Prostate gland (tissue), 2 donors: ENCODE data around the gene CCDC141. TPM values are rescaled to one million over a fixed set of nuclear protein-coding genes. Genes with fewer than 3 reads are reported as not detected.

Source experiments
- DNase-seq: peaks from one replicate; pipeline ENCODE4 v3.0.0-alpha.2; 2019; ENCODE audit warnings: low spot score
- H3K27ac ChIP-seq, 2 donors: fragments of 200-600 bp; sonication (generic); 2 replicates each; pipeline ENCODE4 v1.5.1; 2017 to 2019
- H3K27me3 ChIP-seq: fragments of 200-600 bp; sonication (generic); replicated peaks from 2 replicates; pipeline ENCODE4 v1.5.1; 2019; ENCODE audit not compliant: insufficient read depth
- H3K36me3 ChIP-seq, 2 donors: fragments of 200-600 bp; sonication (generic); 1 replicate in 1 of 2; 2 replicates in 1 of 2; pipeline versions ENCODE4 v1.5.1 to v1.8.1; 2017 to 2019
- H3K4me1 ChIP-seq: fragments of 200-600 bp; sonication (generic); replicated peaks from 2 replicates; pipeline ENCODE4 v1.5.1; 2019
- H3K4me3 ChIP-seq, 2 donors: fragments of 200-600 bp; sonication (generic); 2 replicates each; pipeline ENCODE4 v1.5.1; 2017 to 2019
- H3K9me3 ChIP-seq: fragments of 200-600 bp; sonication (generic); 2 replicates; pipeline ENCODE4 v1.5.1; 2017
- CTCF ChIP-seq, 4 experiments: fragments of 200-600 bp in 2 of 4; fragments of 450-650 bp in 2 of 4; sonication (generic) in 2 of 4; IDR thresholded peaks; 1 replicate in 3 of 4; 2 replicates in 1 of 4; pipeline ENCODE4 v1.5.1; 2016 to 2019; ENCODE audit warnings: antibody characterized with exemption in 4 of 4, mild to moderate bottlenecking in 2 of 4, moderate library complexity in 2 of 4
- POLR2A ChIP-seq: fragments of 450-650 bp; IDR thresholded peaks from one replicate; pipeline ENCODE4 v1.6.1; 2016; ENCODE audit warnings: antibody characterized with exemption, mild to moderate bottlenecking
- POLR2AphosphoS5 ChIP-seq: sonication (generic); formaldehyde crosslinking; IDR thresholded peaks from one replicate; pipeline ENCODE4 v1.6.1; 2017; ENCODE audit warnings: antibody characterized with exemption
- WGBS: methylation state at CpG from one replicate; pipeline ENCODE4 v1.1.5; 2018; 5-methylcytosine and 5-hydroxymethylcytosine counted together
- intact Hi-C: fragments of 100-400 bp; cut with DNase I; formaldehyde crosslinking; loops from one replicate; pipeline ENCODE4 v1.14.2; 2022
- total RNA-seq, 2 donors: library from RNA; depleted of rRNA; stranded (reverse); fragments of >200 nt; gene quantifications; one replicate each; pipeline ENCODE4 v1.1.0, GENCODE V29; 2016

Gene CCDC141
- total RNA-seq, 2 donors from 2014 or later = 0.32 to 8.6 TPM

DNA sequence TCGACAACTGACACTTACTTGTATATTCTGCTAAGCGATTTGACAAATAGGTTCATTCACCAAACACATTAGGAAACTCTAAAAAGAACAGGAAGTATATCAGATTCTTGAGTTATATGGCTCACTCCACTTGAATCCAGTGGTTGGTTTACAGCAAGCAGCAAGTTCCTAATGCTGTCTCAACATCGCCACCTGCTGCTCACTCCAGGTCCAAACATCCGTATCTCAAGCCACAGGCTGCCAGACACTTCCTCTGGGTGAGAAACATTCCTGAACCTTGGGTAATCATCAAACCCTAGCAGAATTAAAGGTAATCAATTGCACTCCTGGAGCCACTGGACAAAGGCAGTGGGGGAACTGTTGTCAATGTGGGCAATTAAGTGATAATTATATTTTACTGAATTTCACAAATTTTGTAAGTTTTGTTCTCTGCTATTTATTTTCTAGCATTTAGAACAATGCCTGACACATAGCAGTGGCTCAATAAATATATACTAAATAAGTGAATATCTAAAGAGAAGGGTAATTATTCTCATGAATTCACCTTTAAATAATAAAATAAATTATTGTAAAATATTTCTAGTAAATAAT is 135.6 kb downstream of the CCDC141 start:
- peak; percentile 78 for DNase-seq
- peak; percentile 23 for TF ChIP-seq POLR2AphosphoS5
- peak; percentile 49 to 87 (median 76) for TF ChIP-seq CTCF (IDR thresholded peaks at IDR 0.05)
- TF ChIP-seq POLR2A = no peak
- 31% methylated on average over 4 of the region's 4 CpGs for WGBS
- intact Hi-C loops = loop anchor here (5.0 kb wide), 1 partner anchor 117 kb away; no protein-coding TSS in a partner anchor
- Histone ChIP-seq H3K9me3 (no peaks in the 10 kb centered on the region), H3K27me3 (no peaks in the 10 kb centered on the region), H3K4me1 (no peaks in the 10 kb centered on the region), H3K4me3 (no peak overlapping the region), H3K27ac (no peak overlapping the region), H3K36me3 (no peaks in the 10 kb centered on the region)

DNA sequence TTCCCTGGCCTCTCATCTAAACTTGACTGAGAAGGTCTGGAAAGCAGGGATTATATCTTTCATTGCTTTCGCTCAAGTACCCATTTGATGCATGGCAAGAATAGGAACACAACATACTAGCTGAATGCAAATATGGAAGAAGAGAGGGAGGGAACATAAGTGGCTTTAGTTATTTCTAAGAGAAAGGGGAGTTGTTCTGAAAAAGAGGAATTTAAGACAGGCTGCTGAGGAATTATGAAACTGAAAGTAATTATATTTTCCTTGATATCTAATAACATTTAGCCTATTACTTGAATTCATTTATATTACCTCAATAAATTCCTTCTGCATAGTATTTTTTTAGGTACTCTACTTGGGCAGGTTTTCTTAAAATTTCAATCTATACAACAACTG is 136.9 kb downstream of the CCDC141 start:
- intact Hi-C loops = loop anchor here (5.0 kb wide), 1 partner anchor 116 kb away; no protein-coding TSS in a partner anchor
- Histone ChIP-seq H3K4me1 (no peaks in the 10 kb centered on the region), H3K36me3 (no peaks in the 10 kb centered on the region), H3K27me3 (no peaks in the 10 kb centered on the region), H3K4me3 (no peak overlapping the region), H3K27ac (no peak overlapping the region), H3K9me3 (no peaks in the 10 kb centered on the region)
- no peak for DNase-seq
- WGBS = 90% methylated on average over 1 of the region's 1 CpG
- TF ChIP-seq CTCF (IDR thresholded peaks at IDR 0.05) (no peak), POLR2AphosphoS5 (no peak), POLR2A (no peak)

DNA sequence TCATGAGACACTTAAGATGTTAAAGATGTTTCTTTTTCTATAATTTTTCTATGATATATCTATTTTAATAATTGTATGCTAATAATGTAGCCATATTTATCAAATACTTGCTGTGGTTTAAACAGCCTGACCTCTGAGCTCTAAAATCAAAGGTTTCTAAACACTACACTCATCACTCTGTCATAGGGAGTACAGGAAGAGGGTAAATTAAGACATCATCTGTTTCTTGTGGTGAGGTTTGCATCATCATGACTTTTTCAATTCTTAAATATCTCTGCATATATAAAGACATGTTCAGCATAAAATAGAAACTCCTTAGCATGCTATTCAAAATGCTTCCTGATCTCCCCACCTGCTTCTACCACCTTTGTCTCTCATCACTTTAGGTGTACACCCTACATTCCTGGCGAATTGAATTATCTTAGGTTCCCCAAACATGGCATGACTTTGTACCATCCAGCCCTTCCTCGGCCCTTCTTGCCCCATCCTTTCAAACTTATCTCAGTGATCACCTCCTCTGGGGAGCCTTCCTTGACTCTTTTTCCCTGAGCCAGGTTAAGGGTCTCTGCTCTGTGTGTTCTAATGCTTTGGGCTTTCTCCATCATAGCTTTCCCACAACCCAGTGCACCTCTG is 137.4 kb downstream of the CCDC141 start:
- Histone ChIP-seq H3K4me3 (no peak overlapping the region), H3K9me3 (no peaks in the 10 kb centered on the region), H3K4me1 (no peaks in the 10 kb centered on the region), H3K27ac (no peak overlapping the region), H3K27me3 (no peaks in the 10 kb centered on the region), H3K36me3 (no peaks in the 10 kb centered on the region)
- WGBS = 98% methylated on average over 2 of the region's 2 CpGs
- TF ChIP-seq CTCF (IDR thresholded peaks at IDR 0.05) (no peak), POLR2AphosphoS5 (no peak), POLR2A (no peak)
- intact Hi-C loops = loop anchor here (5.0 kb wide), 1 partner anchor 115 kb away; no protein-coding TSS in a partner anchor
- DNase-seq = no peak

GRCh38 chr2:178911039-178911438 is 138.9 kb downstream of the CCDC141 start:
- TF ChIP-seq POLR2AphosphoS5 = no peak
- no peak for TF ChIP-seq CTCF (IDR thresholded peaks at IDR 0.05)
- TF ChIP-seq POLR2A = no peak
- DNase-seq = no peak

GRCh38 chr2:178910005-178910404 is 139.9 kb downstream of the CCDC141 start:
- H3K4me1 ChIP-seq = no peaks in the 10 kb centered on the region
- no peaks in the 10 kb centered on the region for H3K27me3 ChIP-seq
- no peaks in the 10 kb centered on the region for H3K9me3 ChIP-seq
- no peaks in the 10 kb centered on the region for H3K36me3 ChIP-seq
- H3K27ac ChIP-seq = peak overlapping the region in 1 of 2 donors; percentile 29
- intact Hi-C loops = loop anchor here (5.0 kb wide), 1 partner anchor 113 kb away; no protein-coding TSS in a partner anchor
- TF ChIP-seq POLR2A (no peak), POLR2AphosphoS5 (no peak), CTCF (IDR thresholded peaks at IDR 0.05) (no peak)
- no peak for DNase-seq
- H3K4me3 ChIP-seq = no peak overlapping the region
- 22% methylated on average over 5 of the region's 5 CpGs for WGBS

More at GRCh38 chr2:178911039-178911438, 138.9 kb downstream of the CCDC141 start:
- Histone ChIP-seq H3K4me1 (no peaks in the 10 kb centered on the region), H3K27ac (no peak overlapping the region), H3K36me3 (no peaks in the 10 kb centered on the region), H3K9me3 (no peaks in the 10 kb centered on the region), H3K27me3 (no peaks in the 10 kb centered on the region), H3K4me3 (no peak overlapping the region)
- intact Hi-C loops = loop anchor here (5.0 kb wide), 1 partner anchor 114 kb away; no protein-coding TSS in a partner anchor
- WGBS = 47% methylated on average over 2 of the region's 2 CpGs
